GM20431 (cell line): Measurements from ENCODE around the gene SPACA6.
"Not testable (repeated sequence)": the region's sequence is repeated elsewhere in the genome, so short reads cannot be mapped to it uniquely, and the experiment has no call there.

Experiments used
- in situ Hi-C: fragments of 300-500 bp; cut with MseI, MboI; formaldehyde crosslinking; loops from one replicate; pipeline ENCODE4 v1.15.0; 2020; ENCODE audit warnings: low sequenced_read_pairs; ENCODE audit not compliant: unreplicated experiment

Gene SPACA6, protein sequence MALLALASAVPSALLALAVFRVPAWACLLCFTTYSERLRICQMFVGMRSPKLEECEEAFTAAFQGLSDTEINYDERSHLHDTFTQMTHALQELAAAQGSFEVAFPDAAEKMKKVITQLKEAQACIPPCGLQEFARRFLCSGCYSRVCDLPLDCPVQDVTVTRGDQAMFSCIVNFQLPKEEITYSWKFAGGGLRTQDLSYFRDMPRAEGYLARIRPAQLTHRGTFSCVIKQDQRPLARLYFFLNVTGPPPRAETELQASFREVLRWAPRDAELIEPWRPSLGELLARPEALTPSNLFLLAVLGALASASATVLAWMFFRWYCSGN

DNA sequence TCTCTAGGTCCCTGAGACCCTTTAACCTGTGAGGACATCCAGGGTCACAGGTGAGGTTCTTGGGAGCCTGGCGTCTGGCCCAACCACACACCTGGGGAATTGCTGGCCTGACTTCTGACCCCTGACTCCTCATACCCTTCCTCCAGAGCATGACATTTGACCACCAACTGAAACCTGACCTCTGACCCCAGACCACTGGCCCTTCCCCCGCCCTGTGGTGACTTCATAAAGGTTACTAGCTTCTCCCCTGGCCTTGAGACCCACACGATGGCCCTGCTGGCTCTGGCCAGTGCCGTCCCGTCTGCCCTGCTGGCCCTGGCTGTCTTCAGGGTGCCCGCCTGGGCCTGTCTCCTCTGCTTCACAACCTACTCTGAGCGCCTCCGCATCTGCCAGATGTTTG, at the start of gene SPACA6:
TSS of gene SPACA6 (plus strand) at position 71 of the 400 bp plus-strand sequence. CDS start at position 268, 197 bp downstream.
- in situ Hi-C loops: no loop called here

DNA sequence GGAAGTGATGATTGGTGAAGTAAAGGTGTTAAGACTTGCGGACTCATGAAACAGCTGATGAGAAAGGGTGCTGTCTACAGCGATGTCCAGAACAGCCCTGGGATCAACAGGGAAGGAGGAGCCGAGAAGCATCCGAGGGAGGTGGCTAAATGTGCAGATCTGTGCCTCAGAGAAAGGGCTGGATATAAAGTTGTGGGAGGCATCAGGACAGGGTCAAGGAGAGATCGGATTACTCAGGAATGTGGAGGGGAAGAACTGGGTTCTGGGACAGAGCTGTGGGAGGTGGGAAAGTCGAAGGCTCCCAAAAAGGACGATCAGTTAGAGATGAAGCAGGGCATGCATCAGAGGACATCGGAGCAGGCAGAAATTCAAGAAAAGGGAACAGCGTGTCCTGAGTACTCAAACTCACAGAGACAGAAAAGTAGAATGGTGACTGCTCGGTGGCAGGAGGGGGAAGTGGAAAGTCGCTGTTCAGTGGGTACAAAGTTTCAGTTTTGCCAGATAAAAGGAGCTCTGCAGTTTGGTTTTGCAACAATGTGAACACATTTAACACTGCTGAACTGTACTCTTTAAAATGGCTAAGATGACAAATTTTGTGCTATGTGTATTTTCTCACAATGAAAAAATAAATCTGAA, 48.4 kb upstream of the SPACA6 start:
- in situ Hi-C loops: no loop called here

DNA sequence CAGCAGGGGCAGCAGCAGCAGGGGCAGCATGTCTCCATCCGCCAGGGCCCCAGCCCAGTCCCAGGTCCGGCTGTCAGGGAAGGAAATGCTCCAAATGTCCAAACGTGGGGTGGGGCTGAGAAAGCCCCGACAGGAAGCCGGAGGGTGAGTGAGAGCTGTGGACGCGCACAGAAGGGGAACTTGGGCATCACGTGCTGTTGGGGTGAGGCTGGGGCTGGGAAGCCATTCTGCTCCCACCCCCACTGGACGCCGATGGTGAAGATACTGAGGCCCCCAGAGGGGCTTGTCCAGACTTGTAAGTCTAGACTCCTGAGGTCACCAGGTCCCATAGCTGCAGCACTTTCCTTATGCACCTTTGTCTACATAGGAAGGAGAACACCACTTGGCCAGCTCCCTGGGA, 46.4 kb upstream of the SPACA6 start, which contains the start of gene SIGLEC14:
TSS of gene SIGLEC14 (minus strand) at position 96 of the 400 bp plus-strand sequence. CDS start at position 30, 66 bp downstream.
- in situ Hi-C loops: not testable (repeated sequence)

DNA sequence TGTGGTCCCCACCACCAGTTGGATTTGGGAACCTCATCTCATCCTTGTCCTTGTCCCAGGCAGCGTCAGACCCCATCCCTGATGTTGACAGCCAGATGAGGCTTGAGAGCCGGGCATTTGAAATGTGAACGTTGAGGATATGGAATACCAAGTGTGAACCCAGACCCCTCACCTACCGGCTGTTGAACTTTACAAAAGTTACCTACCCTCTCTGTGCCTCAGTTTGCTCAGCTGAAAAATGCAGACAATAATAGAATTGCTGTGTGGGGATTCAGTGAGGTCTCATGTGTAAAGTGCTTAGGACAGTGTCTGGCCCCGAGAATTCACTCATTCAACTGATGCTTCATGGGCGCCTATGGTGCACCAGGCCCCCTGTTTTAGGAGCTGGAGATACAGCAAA, 45.8 kb upstream of the SPACA6 start:
- in situ Hi-C loops: no loop called here

DNA sequence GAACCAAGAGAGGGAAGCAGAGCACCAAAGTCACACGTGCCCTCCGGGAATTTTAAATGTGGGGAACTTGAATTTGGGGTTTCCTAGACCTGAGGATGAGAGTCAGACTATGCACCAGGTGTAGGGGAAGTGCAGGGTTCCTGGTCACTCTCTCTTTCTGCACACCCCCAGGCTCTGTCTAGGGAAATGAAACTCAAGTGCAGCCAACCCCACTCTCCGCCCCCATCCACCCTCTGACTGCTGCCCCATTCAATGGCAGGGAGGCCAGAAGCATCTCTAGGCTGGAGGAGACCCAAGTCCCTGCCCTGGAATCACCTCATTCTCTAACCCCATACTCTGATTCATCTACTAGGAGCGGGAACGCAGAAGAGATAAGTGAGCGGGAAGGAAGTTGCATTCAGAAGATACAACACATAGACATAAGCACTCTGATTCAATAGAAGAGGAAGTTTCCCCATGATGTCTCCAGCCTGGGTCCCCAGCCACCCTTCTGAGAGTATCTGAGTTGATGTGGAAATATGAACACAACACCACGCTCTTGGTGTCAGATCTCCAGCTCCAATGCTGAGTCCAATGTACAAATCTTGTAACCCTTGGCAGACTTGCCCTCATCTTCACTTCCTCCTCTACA, 41.8 kb upstream of the SPACA6 start:
- in situ Hi-C loops: loop anchor here (10.0 kb wide), 2 partner anchors 177 to 317 kb away; partner anchors contain the start of gene CEACAM18

DNA sequence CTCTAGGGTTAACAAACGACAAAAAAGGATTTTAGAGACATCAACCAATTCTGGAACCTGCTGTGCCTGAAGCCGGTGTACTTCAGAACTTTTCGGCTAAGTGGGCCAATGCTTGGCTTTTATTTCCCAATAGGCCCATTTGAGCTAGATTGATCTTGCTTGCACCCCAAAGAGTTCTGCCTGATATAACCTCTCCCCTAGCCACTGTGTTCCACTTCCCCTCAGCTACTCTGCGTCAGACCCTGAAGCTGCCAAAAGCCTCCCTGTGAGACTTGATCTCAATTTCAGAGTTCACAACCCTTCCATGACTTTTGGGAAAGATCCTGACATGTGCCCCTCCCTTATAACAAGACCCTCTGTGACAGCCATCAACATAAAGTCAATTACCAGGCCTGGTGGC, 40.9 kb upstream of the SPACA6 start:
- in situ Hi-C loops: loop anchor here (10.0 kb wide), 2 partner anchors 177 to 317 kb away; partner anchors contain the start of gene CEACAM18

DNA sequence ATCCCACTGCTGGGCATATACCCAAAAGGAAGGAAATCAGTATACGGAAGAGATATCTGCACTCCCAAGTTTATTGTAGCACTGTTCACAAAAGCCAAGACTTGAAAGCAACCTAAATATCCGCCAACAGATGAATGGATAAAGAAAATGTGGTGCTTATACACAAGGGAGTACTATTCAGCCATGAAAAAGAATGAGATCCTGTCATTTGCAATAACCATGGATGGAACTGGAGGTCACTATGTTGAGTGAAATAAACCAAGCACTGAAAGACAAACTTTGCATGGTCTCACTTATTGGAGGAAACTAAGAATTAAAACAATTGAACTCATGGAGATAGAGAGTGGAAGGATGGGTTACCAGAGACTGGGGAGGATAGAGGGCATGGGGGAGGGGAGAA, 40.0 kb upstream of the SPACA6 start:
- in situ Hi-C loops: loop anchor here (10.0 kb wide), 2 partner anchors 178 to 318 kb away; partner anchors contain the start of gene CEACAM18

DNA sequence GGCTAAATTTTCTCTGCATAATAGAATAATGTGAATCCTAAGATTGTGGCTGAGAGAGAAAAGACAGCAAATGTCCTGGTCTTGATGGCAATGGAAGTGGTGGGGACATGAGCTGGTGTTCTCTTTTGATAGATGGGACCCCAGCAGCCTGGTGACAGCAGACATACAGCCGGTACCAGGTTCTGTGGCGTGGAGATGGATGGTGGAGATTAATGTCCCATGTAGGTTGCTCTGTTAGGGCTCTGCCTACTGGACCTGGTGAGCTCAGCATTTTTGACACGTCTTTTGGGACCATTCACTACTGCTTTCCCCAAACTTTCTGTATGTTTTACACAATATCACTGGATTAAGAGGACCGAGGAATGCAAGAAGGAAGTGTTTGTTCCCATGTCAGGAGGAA, 38.3 kb upstream of the SPACA6 start:
- in situ Hi-C loops: loop anchor here (10.0 kb wide), 2 partner anchors 180 to 320 kb away; partner anchors contain the start of gene CEACAM18

DNA sequence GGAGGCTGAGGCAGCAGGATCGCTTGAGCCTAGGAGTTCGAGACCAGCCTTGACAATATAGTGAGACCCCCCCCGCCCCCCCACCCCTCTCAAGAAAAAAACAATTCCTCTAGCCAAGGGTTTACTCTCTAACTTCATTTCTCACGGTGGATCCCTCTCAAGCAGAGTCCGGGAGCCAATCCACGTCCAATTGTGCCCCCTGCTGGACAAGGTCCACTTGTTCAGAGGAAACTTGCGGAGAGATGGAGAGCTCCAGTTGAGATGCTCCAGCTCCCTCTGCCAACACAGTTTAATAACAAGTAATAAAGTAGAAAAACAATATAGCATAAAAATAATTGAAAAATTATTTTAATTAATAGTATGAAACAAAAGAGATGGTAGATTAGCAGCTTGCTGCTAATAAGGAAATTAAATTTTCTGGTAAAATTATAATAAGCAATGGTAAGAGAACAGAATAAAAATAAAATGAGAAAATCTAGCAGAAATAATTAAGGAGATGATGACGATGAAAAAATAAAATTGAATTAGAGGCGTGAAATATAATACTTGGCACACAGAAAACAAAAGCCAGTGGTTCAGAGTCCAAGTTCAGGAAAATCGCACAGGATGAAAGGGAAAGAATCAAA, 32.0 kb upstream of the SPACA6 start:
- in situ Hi-C loops: no loop called here

DNA sequence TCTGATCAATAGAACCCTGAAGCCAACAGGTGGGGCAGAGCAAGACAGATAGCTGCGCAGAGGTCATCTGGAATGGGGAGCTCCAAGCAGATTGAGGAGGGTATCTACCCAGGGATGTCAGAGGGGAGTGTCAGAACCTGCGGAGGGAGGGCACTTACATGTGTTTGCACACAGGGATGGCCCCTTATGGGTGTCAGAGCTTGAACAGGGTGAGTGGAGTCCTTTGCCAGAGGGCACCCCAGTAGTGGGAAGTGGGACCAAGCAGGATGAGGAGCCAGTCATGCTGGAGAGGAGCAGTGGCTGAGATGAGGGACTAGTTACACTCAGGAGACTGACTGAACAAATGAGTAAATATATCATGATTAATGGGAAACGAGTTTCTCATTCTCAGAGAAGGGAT, 29.5 kb upstream of the SPACA6 start:
- in situ Hi-C loops: no loop called here

DNA sequence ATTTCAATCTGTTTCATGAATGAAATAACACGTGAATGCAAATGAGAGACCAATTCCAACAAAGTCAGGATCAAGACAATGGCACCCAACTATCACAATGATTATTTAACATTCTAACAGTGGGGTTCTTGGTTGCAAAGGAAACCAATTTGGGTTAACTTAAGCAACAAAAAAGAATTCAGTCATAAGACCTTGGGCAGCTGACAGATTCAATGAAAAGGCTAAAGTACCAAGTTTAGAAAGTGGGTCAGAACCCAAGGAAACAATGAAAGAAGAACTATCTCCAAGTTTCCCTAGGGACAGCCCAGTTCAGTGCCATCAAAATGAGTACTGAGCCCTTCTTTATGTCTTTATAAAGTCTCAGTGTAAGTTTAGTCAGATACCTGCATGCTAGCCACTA, 29.0 kb upstream of the SPACA6 start:
- in situ Hi-C loops: no loop called here

DNA sequence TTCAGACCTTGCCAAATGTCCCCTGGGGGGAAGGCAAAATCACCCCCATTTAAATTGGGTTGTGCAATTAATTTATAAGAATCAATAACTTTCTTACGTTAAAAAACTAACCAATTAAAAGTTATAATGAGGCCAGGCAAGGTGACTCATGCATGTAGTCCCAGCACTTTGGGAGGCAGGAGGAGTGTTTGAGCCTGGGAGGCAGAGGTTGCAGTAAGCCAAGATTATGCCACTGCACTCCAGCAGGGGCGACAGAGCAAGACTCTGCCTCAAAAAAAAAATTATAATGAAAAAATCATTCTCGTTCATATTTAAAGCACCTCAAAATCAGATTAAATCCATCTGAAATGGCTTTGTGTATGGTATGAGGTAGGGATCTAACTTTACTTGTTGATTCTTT, 28.1 kb upstream of the SPACA6 start:
- in situ Hi-C loops: no loop called here

DNA sequence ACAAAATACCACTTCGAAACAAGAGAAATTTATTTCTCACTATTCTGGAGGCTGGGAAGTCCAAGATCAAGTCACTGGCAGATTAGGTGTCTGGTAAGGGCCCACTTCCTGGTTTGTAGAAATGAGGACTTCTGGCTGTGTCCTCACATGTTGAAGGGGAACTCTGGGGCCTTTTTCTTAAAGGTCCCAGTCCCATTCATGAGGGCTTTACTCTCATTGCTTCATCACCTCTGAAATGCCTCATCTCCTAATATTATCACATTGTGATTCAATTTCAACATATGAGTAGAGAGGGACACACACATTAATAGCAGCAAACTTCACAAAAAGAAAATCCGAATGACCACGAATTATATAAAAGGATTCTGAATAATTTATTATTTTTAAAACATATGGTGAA, 24.9 kb upstream of the SPACA6 start:
- in situ Hi-C loops: no loop called here

DNA sequence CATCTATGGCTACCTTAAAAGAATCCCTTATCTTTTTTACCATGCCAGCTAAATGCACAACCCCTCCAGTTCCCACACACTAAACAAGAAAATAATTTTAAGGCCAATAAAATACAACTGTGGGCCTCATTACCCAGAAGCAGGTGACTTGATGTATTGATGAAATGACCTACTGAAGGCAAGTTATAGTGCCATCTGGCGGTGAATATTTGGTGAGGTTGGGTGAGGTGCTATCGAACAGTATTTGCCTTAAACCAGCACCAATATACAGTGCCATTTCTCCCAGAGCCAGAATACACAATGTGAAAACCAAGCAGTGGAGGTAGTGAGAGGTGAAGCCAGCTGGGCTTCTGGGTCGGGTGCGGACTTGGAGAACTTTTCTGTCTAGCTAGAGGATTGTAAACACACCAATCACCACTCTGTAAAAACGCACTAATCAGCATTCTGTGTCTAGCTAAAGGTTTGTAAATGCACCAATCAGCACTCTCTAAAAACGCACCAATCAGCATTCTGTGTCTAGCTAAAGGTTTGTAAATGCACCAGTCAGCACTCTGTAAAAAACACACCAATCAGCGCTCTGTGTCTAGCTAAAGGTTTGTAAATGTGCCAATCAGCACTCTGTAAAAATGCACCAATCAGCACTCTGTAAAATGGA, 17.1 kb upstream of the SPACA6 start:
- in situ Hi-C loops: not testable (repeated sequence)

DNA sequence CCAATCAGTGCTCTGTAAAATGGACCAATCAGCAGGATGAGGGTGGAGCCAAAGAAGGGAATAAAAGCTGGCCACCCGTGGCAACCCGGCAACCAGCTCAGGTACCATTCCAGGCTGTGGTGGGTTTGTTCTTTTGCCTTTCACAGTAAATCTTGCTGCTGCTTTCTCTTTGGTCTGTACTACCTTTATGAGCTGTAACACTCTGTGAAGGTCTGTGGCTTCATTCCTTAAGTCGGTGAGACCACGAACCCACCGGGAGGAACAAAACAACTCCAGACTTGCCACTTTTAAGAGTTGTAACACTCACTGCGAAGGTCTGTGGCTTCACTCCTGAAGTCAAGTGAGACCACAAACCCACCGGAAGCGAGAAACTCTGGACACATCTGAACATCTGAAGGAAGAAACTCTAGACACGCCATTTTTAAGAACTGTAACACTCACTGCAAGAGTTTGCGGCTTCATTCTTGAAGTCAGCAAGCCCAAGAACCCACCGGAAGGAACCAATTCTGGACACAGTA, 16.5 kb upstream of the SPACA6 start:
- in situ Hi-C loops: no loop called here

DNA sequence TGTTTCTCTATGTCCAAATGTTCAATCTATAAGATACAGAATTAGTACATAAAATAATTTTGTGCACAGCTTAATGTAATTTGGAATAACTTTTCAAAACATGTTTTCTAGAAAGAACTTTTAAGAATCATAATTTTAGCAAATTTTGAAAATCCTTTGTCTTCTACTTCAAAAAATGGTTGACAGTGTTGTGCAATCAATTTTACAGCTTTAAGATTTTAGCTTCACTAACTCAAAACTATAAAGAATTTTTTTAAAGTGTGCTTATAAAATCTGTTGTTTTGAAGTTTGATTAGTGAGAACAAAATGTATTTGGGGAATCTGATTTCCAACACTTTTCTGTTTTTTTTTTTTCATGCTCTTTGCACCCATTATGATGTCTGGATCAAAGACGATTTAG, 12.7 kb upstream of the SPACA6 start:
- in situ Hi-C loops: no loop called here

DNA sequence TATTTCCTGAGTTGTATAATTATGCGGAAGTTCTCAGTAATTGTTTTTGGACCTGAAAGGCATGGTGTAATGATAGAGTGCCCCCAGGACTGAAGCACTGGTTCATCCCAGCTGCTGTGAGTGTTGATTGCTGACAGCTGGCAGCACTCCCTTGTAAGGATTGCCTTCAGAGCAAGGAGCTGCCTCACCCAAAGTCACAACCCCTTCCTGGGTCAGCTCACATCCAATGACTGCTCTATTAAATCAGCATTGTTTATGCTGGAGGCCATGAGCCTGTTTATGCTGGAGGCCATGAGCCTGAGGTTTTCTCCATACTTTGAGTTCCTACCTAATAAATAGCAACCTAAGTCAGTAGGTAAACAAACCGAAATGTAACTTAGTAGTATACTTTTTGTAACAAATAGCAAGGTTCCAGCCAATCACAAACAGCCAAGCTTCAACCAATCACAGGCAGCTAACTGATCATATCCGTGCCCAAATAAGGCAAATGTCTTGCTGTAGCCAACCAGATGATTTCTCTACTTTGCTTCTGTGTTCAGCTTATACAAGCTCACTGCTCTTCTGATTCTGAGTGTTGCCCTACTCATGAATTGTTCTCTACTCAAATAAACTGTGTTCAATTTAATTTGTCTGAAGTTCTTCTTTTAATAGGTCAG, 11.7 kb upstream of the SPACA6 start:
- in situ Hi-C loops: no loop called here

DNA sequence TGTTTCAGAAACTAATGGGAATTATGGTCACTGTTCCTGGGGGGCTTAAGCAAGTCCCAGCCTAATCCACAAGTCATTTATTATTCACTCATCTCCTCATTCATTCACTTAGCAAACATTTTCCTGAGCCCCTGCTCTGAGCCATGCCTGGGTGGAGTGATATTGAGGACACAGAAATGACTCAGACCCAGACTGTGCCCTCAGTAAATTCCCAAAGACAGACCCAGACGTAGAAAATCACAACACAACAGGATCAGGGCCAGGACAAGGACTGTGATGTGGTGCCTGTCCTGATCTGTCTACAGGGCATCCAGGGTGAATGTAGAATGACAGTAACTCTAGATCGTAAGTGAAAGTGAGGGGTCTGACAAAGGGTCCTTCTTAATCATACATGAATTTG, 7.0 kb upstream of the SPACA6 start:
- in situ Hi-C loops: no loop called here
